WERI-Rb-1 (cell line): ENCODE measurements around the gene OR1D5.
A peak's percentile ranks its signal among the peaks of the same experiment; 100 is the strongest.
"Not testable (repeated sequence)": the region's sequence is repeated elsewhere in the genome, so short reads cannot be mapped to it uniquely, and the experiment has no call there.

Source experiments
- DNase-seq: peaks from one replicate; pipeline ENCODE4 v3.0.0-alpha.2; 2020
- H3K27ac ChIP-seq: fragments of 250-450 bp; sonication (Bioruptor Pico); 2 replicates; pipeline ENCODE4 v1.5.1; 2020; ENCODE audit warnings: mild to moderate bottlenecking, moderate library complexity
- H3K27me3 ChIP-seq: fragments of 250-450 bp; sonication (Bioruptor Pico); 2 replicates; pipeline ENCODE4 v1.5.1; 2021; ENCODE audit warnings: mild to moderate bottlenecking, low read depth, moderate library complexity; ENCODE audit not compliant: insufficient read depth, severe bottlenecking
- H3K36me3 ChIP-seq: fragments of 250-450 bp; sonication (Bioruptor Pico); 2 replicates; pipeline ENCODE4 v1.5.1; 2020; ENCODE audit warnings: mild to moderate bottlenecking, moderate library complexity
- H3K4me3 ChIP-seq: 2 replicates; pipeline ENCODE4 v1.5.1; 2011; ENCODE audit warnings: low read depth, mild to moderate bottlenecking, control low read depth, low read length
- H3K9me3 ChIP-seq: fragments of 250-450 bp; sonication (Bioruptor Pico); 2 replicates; pipeline ENCODE4 v1.5.1; 2021; ENCODE audit warnings: mild to moderate bottlenecking, moderate library complexity; ENCODE audit not compliant: severe bottlenecking
- CTCF ChIP-seq: IDR thresholded peaks from 2 replicates; pipeline ENCODE4 v1.5.1; 2011; ENCODE audit warnings: low read depth, mild to moderate bottlenecking, control low read depth, inconsistent platforms, low read length

Gene OR1D5

GRCh38 chr17:3063507-3063906 is at the start of gene OR1D5:
Gene OR1D5, minus strand, starts transcription at chr17:3063607. Its CDS starts 0 bp downstream, at chr17:3063607.
- not testable (repeated sequence) for DNase-seq, H3K27me3 ChIP-seq, H3K9me3 ChIP-seq, H3K36me3 ChIP-seq, H3K27ac ChIP-seq, H3K4me3 ChIP-seq

- Histone ChIP-seq H3K4me3 (no peak within 1 kb of the TSS), H3K27me3 (peaks cover 60% of the 10 kb centered on the region), H3K27ac (no peak within 1 kb of the TSS), H3K36me3 (no peaks in the 10 kb centered on the region), H3K9me3 (peaks cover 15% of the 10 kb centered on the region)
- no peak for DNase-seq
- TF ChIP-seq CTCF = no peak
These were observed 40.9 kb upstream of the OR1D5 start, which contains the start of gene OR1D2 for GRCh38 chr17:3104322-3104721. Gene OR1D2, minus strand, starts transcription at chr17:3104422. Its CDS starts 11,426 bp downstream, at chr17:3092996.

GRCh38 chr17:3073850-3074249 is 10.4 kb upstream of the OR1D5 start:
- not testable (repeated sequence) for DNase-seq, H3K36me3 ChIP-seq, H3K27ac ChIP-seq, H3K27me3 ChIP-seq, H3K9me3 ChIP-seq, H3K4me3 ChIP-seq

GRCh38 chr17:3065192-3065591 is 1.8 kb upstream of the OR1D5 start:
- not testable (repeated sequence) for DNase-seq, H3K4me3 ChIP-seq, H3K9me3 ChIP-seq, H3K27ac ChIP-seq, H3K36me3 ChIP-seq, H3K27me3 ChIP-seq

- H3K27ac ChIP-seq, H3K36me3 ChIP-seq, H3K27me3 ChIP-seq, H3K9me3 ChIP-seq, H3K4me3 ChIP-seq, DNase-seq: not testable (repeated sequence)
These were observed 506 bp downstream of the OR1D5 start for GRCh38 chr17:3062824-3063377.

GRCh38 chr17:3054868-3055267 is 8.5 kb downstream of the OR1D5 start:
- not testable (repeated sequence) for DNase-seq, H3K36me3 ChIP-seq, H3K27ac ChIP-seq, H3K27me3 ChIP-seq, H3K9me3 ChIP-seq, H3K4me3 ChIP-seq

- peak overlapping the region; percentile 65 for H3K4me3 ChIP-seq
These were observed 13.6 kb downstream of the OR1D5 start for GRCh38 chr17:3049705-3050295.

More at GRCh38 chr17:3049705-3050295, 13.6 kb downstream of the OR1D5 start:
- H3K36me3 ChIP-seq = no peaks in the 10 kb centered on the region
- TF ChIP-seq CTCF = no peak
- H3K27ac ChIP-seq = no peak overlapping the region
- no peaks in the 10 kb centered on the region for H3K27me3 ChIP-seq
- DNase-seq = no peak
- no peaks in the 10 kb centered on the region for H3K9me3 ChIP-seq
